Fibroblast of skin of left biceps (primary cell): Measurements from ENCODE around the gene NCAM1.
"Not testable (repeated sequence)": the region's sequence is repeated elsewhere in the genome, so short reads cannot be mapped to it uniquely, and the experiment has no call there.

Experiments used
- DNase-seq, 2 experiments: peaks; one replicate each; pipeline ENCODE4 v3.0.0-alpha.2; 2013; ENCODE audit warnings: low read depth in 2 of 2

Gene NCAM1

GRCh38 chr11:113276466-113276865 lies 315.2 kb downstream of the NCAM1 start:
- no peak for DNase-seq

GRCh38 chr11:113277907-113278306 lies 316.7 kb downstream of the NCAM1 start:
- DNase-seq: no peak

- no peak for DNase-seq
Observed at GRCh38 chr11:113278481-113278880, 317.3 kb downstream of the NCAM1 start.

DNA sequence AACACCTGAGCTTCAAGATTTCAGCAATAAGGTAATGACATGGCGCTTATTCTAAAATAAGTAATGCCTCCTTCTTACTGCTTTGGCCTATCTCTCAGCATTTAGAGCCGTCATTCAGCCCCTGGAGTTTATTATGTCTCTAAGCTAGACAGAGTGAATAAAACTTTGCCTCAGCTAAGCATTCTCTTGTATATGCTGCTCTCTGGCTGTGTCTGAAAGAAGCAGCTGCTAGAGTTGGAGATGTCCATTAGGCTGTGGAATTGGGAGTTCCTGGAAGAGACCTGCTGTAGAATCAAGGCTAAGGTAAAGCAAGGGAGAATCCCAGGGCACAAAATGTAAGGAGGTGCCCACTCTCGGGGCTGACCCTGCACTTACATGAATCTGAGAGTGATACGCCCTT lies 317.7 kb downstream of the NCAM1 start:
- no peak for DNase-seq

- no peak for DNase-seq
Observed at GRCh38 chr11:113279591-113279990, 318.4 kb downstream of the NCAM1 start.

- DNase-seq: no peak
Observed at GRCh38 chr11:113281052-113281725, 320.0 kb downstream of the NCAM1 start.

DNA sequence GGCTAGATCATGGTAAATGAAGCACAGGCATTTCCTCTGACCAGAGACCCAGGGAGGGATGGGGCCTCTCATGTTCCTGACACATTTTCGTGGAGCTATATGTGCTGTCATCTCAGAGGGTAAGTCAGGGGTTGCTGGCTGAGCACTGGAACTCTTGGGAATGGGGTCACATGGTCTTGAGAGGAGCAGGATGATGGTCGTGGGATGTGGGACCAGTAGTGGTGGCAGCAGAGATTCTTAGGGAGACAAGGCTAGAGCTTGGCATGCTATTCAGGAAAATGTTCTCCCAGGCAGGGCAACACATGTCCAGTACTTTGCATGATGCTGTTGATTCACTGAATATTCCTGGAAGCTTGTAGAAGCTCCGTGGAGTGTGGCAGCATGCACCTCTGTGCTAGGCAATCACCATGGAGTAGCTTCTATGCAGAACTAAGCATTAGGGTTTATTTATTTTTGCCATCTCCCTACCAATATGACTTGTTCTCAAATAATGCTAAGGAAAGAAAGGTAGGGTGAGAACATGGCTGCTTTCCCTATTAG lies 321.7 kb downstream of the NCAM1 start:
- no peak for DNase-seq

DNA sequence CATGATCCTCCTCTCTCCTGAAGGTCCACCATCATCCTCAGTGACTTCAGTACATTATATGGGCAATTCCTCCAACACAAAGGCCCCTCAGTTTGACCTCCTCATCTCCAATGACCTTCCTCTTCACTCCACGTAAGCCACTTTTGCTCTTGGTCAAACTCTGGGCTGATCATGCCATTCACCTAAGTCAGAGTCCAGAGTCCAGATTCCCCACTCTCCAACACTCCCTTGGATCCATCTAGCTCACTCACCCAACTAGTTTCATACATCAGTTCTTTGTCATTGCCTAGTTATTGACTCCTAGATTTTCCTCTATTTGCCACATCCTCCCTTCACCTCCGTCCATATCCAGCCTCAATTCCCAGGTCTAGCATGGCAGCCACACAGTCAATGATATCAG lies 322.7 kb downstream of the NCAM1 start:
- DNase-seq: no peak

GRCh38 chr11:113286009-113286408 lies 324.8 kb downstream of the NCAM1 start:
- no peak for DNase-seq

GRCh38 chr11:113286509-113287497 lies 325.6 kb downstream of the NCAM1 start:
- DNase-seq: peak; percentile 68 to 71

GRCh38 chr11:113287801-113288200 lies 326.6 kb downstream of the NCAM1 start:
- DNase-seq: no peak

DNA sequence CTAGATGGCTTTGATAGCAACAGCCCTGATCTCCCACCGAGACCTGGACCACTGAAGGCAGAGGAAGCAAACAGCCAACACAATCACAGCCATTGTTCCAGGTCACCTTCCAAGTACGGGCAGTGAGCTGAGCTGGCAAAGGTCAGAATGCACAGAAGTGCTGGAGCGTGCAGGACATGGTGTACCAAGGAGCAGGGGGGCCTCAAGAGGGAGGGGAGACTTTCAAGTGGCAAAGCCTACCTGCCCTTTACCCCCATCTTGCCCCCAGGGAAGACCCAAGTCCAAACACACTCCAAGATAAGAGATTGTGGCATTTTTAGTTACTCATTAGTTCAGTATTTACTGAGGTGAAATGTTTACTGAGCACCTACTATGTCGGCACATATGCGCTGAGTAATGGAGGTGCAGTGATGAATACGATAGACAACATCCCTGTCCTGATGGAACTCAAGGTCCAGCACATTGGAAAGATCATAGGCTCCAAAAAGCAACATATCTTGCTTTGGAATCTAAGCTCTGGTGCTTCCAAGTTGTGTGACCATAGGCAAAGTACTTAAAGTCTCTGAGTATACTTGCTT lies 327.2 kb downstream of the NCAM1 start:
- no peak for DNase-seq

DNA sequence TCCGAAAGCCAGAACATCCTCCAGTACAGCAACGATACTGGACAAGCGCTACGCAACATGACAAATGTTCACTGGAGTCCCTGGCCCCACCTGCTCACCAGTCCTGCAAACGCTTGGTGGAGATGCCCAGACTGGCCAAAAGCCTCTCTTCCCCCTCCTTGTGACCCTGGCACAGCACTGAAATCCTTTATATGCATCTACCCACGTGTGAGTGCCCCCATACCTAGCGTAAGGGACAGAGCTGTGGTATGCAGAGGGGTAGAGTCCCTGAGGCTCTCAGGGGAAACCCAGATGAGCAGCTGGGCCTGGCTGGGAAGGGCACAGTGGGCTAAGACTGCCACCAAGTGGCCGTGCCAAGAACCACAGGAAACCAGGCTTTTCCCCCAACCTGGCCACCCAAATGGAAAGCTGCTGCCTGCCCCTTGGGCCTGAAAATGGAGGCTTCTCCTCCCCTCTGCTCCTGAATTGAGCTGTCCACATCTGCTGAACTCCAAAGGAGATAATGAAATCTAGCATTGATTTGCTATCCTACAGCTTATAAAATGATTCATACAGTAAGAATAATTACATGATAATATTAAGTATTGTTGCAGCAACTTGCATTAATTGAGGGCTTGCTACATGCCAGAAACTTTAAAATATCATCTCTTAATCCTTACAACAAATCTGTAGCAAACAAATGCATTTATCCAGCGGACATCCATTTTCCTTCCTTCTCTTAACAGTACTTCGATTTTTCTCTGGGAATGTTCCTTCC lies 328.4 kb downstream of the NCAM1 start:
- peak in 1 of 2 experiments; percentile 6 for DNase-seq

DNA sequence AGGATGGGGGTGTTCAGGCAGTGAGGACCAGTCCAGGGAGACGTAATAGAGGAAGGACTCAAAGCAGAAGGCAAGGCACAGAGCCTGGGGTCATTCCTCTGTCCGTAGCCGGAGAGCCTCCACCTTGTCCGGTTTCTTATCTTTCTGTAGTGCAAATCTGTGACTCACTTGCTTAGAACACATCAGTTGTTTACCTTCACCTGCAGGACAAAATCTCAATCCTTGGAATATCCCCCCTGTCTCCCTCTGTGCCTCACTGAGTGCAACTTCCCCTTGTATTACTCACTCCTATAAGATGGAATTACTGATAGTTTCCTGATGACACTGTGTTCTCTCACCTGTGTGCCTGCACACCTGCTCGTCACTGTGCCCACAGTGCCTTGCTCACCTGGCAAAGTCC lies 332.7 kb downstream of the NCAM1 start:
- no peak for DNase-seq

- DNase-seq: no peak
Observed at GRCh38 chr11:113295993-113296392, 334.8 kb downstream of the NCAM1 start.

DNA sequence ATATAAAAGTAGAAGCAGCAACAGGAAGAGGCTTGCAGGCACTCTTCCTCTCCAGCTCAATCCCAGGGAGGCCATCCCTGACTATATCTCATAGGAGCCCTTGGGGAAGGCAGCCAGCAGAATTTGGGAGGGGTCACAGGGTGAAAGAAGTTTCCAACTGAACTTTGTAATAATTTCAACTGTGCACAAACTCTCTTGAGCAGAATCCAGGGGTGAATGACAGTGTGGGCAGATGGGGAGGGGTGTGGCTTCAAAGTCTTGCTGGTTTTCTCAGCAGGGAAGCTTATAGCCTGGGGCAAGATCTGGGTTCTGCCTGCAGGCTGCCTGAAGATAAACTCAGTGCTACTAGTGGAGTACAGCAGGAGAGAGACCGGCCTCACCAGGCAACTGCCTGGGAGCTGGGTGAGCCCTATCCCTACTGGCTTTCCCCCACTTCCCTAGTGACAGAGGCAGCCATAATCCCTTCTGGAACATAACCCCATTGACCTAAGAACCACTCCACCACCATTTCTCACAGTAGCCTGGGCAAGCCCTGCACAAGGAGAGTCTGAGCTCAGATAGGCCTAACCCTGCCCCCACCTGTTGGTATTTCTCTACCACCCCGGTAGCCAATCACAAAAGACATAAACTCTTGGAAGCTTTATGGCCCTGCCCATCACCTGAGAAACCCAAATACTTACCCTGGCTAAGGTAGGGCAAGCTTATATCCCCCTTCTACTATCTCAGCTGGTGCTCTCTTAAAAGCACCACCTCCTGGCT lies 335.4 kb downstream of the NCAM1 start:
- no peak for DNase-seq

- DNase-seq: not testable (repeated sequence)
Observed at GRCh38 chr11:113298496-113298895, 337.3 kb downstream of the NCAM1 start.

GRCh38 chr11:113304916-113305315 lies 343.7 kb downstream of the NCAM1 start:
- DNase-seq: no peak

DNA sequence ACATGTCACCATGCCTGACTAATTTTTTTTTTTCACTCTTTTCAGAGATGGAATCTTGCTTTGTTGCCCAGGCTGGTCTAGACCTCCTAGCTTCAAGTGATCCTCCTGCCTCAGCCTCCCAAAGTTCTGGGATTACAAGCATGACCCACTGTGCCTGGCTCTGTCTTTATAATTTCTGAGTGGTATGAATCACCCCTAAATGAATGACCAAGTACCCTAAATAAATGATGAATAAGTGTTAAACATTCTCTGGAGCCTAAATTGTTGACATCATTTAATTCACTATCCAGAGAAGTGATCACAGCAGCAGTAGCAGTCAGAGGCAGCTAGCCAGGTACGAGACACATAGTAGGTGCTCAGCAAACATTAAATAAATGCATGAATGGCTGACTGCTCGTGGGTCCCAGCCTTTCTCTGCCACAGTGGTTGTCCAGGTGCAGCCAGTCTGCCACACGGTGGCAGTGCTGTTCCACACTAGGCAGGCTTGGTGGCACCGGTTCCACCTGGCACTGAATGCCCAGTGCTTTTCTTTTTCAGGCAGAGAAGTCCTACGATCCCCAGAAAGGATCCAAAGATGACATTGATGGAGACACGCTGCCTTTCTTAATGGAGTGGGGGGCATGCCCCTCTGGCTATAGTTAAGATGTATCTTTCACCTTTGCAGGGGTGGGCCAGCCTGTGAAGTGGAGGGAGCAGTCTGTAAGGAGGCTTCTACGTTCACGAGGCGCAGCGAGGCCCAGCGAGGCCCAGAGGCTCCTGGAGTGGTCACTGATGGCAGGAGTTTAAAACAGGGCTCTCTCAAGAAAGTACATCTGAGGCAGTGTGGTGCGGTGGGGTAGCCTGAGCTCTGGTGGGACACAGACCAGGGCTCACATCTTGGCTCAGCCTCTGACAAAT lies 344.5 kb downstream of the NCAM1 start:
- DNase-seq: peak; percentile 8 to 9

DNA sequence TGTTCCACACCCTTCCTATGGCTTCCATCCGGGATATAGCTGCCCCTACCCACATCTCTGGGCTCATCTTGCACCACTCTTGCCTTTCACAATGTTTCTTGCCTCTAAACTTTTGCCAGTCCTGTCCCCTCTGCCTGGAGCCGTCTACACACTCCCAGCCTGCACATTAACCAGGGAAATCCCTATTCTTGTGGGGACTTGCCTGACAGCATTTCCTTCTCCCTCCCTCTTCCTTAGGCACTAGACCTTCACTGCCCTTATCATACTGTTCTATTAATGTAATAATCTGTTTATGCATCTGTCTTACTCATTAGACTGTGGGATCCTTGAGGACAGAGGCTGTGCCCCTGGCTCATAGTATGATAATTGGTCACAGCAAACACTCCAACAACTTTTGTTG lies 347.4 kb downstream of the NCAM1 start:
- DNase-seq: no peak
